ENCODE measurements around the gene DSG2.

DSG2 gene

GRCh38 chr18:31587529-31587928 lies 89.6 kb downstream of the DSG2 start:
- Histone ChIP-seq H3K27ac (ENCODE audit: low read depth, low read length, poor library complexity, severe bottlenecking) (no peak overlapping the region), H3K9me2 (ENCODE audit: low read depth, low read length) (no peaks in the 10 kb centered on the region), H3F3A (ENCODE audit: insufficient read depth, low read length) (no peaks in the 10 kb centered on the region), H2AFZ (ENCODE audit: low read length) (no peak overlapping the region), H3K9ac (ENCODE audit: low read length) (no peak overlapping the region), H3K36me3 (ENCODE audit: insufficient read depth, low read length) (no peaks in the 10 kb centered on the region), H3K27me3 (ENCODE audit: insufficient read depth, low read length) (no peaks in the 10 kb centered on the region), H3K4me3 (ENCODE audit: low read depth, low read length, poor library complexity, severe bottlenecking) (no peak overlapping the region), H3K9me3 (ENCODE audit: low read length) (no peaks in the 10 kb centered on the region), H3K4me2 (ENCODE audit: low read length) (no peak overlapping the region), H3K79me2 (ENCODE audit: insufficient read depth, low read length) (no peaks in the 10 kb centered on the region), H3K4me1 (ENCODE audit: insufficient read depth, low read length, severe bottlenecking) (no peaks in the 10 kb centered on the region), H4K20me1 (ENCODE audit: insufficient read depth, low read length) (no peaks in the 10 kb centered on the region)
- TF ChIP-seq CTCF (IDR thresholded peaks at IDR 0.05; ENCODE audit: low read length), result no peak
- TF ChIP-seq EZH2 (IDR thresholded peaks at IDR 0.05; ENCODE audit: borderline replicate concordance, low read length), result no peak

DNA sequence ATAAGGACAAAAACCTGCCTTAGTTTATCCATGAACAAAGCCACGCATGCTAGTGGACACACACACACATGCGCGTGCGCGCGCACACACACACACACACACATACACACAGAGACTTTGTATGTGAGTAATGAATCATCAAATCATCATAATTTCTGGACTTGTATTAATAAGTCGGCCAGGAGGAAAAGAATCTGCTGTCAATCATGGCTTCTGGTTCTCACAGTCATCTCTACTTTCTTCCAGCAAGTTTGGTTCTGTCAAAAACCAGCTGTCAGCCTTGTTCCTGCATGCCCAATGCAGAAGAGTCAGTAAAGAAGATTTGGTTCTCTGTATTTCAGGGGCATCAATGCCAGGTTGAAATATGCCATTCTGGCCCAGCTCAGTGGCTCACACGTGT lies 92.6 kb downstream of the DSG2 start:
- H3K9me3 ChIP-seq (ENCODE audit: low read length), result no peaks in the 10 kb centered on the region
- H3K9ac ChIP-seq (ENCODE audit: low read length), result no peak overlapping the region
- no peak overlapping the region for H3K4me3 ChIP-seq (ENCODE audit: low read depth, low read length, poor library complexity, severe bottlenecking)
- no peaks in the 10 kb centered on the region for H4K20me1 ChIP-seq (ENCODE audit: insufficient read depth, low read length)
- no peaks in the 10 kb centered on the region for H3K79me2 ChIP-seq (ENCODE audit: insufficient read depth, low read length)
- no peak overlapping the region for H2AFZ ChIP-seq (ENCODE audit: low read length)
- H3K9me2 ChIP-seq (ENCODE audit: low read depth, low read length), result no peaks in the 10 kb centered on the region
- no peak overlapping the region for H3K4me2 ChIP-seq (ENCODE audit: low read length)
- no peaks in the 10 kb centered on the region for H3F3A ChIP-seq (ENCODE audit: insufficient read depth, low read length)
- no peak overlapping the region for H3K27ac ChIP-seq (ENCODE audit: low read depth, low read length, poor library complexity, severe bottlenecking)
- TF ChIP-seq EZH2 (IDR thresholded peaks at IDR 0.05; ENCODE audit: borderline replicate concordance, low read length) (no peak), CTCF (IDR thresholded peaks at IDR 0.05; ENCODE audit: low read length) (no peak)
- H3K4me1 ChIP-seq (ENCODE audit: insufficient read depth, low read length, severe bottlenecking), result no peaks in the 10 kb centered on the region
- no peaks in the 10 kb centered on the region for H3K36me3 ChIP-seq (ENCODE audit: insufficient read depth, low read length)
- no peaks in the 10 kb centered on the region for H3K27me3 ChIP-seq (ENCODE audit: insufficient read depth, low read length)

GRCh38 chr18:31591113-31591512 lies 93.1 kb downstream of the DSG2 start:
- Histone ChIP-seq H3K9me3 (ENCODE audit: low read length) (no peaks in the 10 kb centered on the region), H3K79me2 (ENCODE audit: insufficient read depth, low read length) (no peaks in the 10 kb centered on the region), H3K4me2 (ENCODE audit: low read length) (no peak overlapping the region), H3K9me2 (ENCODE audit: low read depth, low read length) (no peaks in the 10 kb centered on the region), H3F3A (ENCODE audit: insufficient read depth, low read length) (no peaks in the 10 kb centered on the region), H3K36me3 (ENCODE audit: insufficient read depth, low read length) (no peaks in the 10 kb centered on the region), H3K27me3 (ENCODE audit: insufficient read depth, low read length) (no peaks in the 10 kb centered on the region), H3K27ac (ENCODE audit: low read depth, low read length, poor library complexity, severe bottlenecking) (no peak overlapping the region), H3K4me1 (ENCODE audit: insufficient read depth, low read length, severe bottlenecking) (no peaks in the 10 kb centered on the region), H3K4me3 (ENCODE audit: low read depth, low read length, poor library complexity, severe bottlenecking) (no peak overlapping the region), H3K9ac (ENCODE audit: low read length) (no peak overlapping the region), H2AFZ (ENCODE audit: low read length) (no peak overlapping the region), H4K20me1 (ENCODE audit: insufficient read depth, low read length) (no peaks in the 10 kb centered on the region)
- TF ChIP-seq EZH2 (IDR thresholded peaks at IDR 0.05; ENCODE audit: borderline replicate concordance, low read length), result no peak
- no peak for TF ChIP-seq CTCF (IDR thresholded peaks at IDR 0.05; ENCODE audit: low read length)

All from OCI-LY1 (cell line).